ENCODE data around the gene USP13.
A peak's percentile ranks its signal among the peaks of the same experiment; 100 is the strongest.
"Not testable (repeated sequence)": the region's sequence is repeated elsewhere in the genome, so short reads cannot be mapped to it uniquely, and the experiment has no call there.

USP13 gene

GRCh38 chr3:179682426-179683080 is 29.7 kb downstream of the USP13 start:
- no peak for TF ChIP-seq MAX (IDR thresholded peaks at IDR 0.05; ENCODE audit: low read depth, low read length)
- TF ChIP-seq MYC (IDR thresholded peaks at IDR 0.05; ENCODE audit: low read depth, low read length): no peak
- no peak for TF ChIP-seq CTCF (IDR thresholded peaks at IDR 0.05; ENCODE audit: low read depth, low read length)
- TF ChIP-seq POLR2A (IDR thresholded peaks at IDR 0.05; ENCODE audit: extremely low read depth, insufficient read length): no peak
- H3K4me3 ChIP-seq (ENCODE audit: low read depth, low read length): no peak overlapping the region
- DNase-seq (ENCODE audit: low read depth): no peak

GRCh38 chr3:179683286-179683685 is 30.4 kb downstream of the USP13 start:
- not testable (repeated sequence) for H3K4me3 ChIP-seq (ENCODE audit: low read depth, low read length)
- peak; percentile 49 for DNase-seq (ENCODE audit: low read depth)

GRCh38 chr3:179687967-179688535 is 35.2 kb downstream of the USP13 start:
- no peak for DNase-seq (ENCODE audit: low read depth)
- no peak overlapping the region for H3K4me3 ChIP-seq (ENCODE audit: low read depth, low read length)
- TF ChIP-seq MYC (IDR thresholded peaks at IDR 0.05; ENCODE audit: low read depth, low read length): no peak
- no peak for TF ChIP-seq CTCF (IDR thresholded peaks at IDR 0.05; ENCODE audit: low read depth, low read length)
- TF ChIP-seq POLR2A (IDR thresholded peaks at IDR 0.05; ENCODE audit: extremely low read depth, insufficient read length): no peak
- no peak for TF ChIP-seq MAX (IDR thresholded peaks at IDR 0.05; ENCODE audit: low read depth, low read length)

- DNase-seq (ENCODE audit: low read depth): no peak
- no peak overlapping the region for H3K4me3 ChIP-seq (ENCODE audit: low read depth, low read length)
- no peak for TF ChIP-seq CTCF (IDR thresholded peaks at IDR 0.05; ENCODE audit: low read depth, low read length)
- no peak for TF ChIP-seq MYC (IDR thresholded peaks at IDR 0.05; ENCODE audit: low read depth, low read length)
- no peak for TF ChIP-seq POLR2A (IDR thresholded peaks at IDR 0.05; ENCODE audit: extremely low read depth, insufficient read length)
- no peak for TF ChIP-seq MAX (IDR thresholded peaks at IDR 0.05; ENCODE audit: low read depth, low read length)
These were observed 36.0 kb downstream of the USP13 start for GRCh38 chr3:179688850-179689249.

GRCh38 chr3:179694731-179695130 is 41.9 kb downstream of the USP13 start:
- DNase-seq (ENCODE audit: low read depth): no peak
- H3K4me3 ChIP-seq (ENCODE audit: low read depth, low read length): no peak overlapping the region
- TF ChIP-seq MAX (IDR thresholded peaks at IDR 0.05; ENCODE audit: low read depth, low read length) (no peak), MYC (IDR thresholded peaks at IDR 0.05; ENCODE audit: low read depth, low read length) (no peak), CTCF (IDR thresholded peaks at IDR 0.05; ENCODE audit: low read depth, low read length) (no peak), POLR2A (IDR thresholded peaks at IDR 0.05; ENCODE audit: extremely low read depth, insufficient read length) (no peak)

GRCh38 chr3:179695672-179696313 is 43.0 kb downstream of the USP13 start:
- no peak overlapping the region for H3K4me3 ChIP-seq (ENCODE audit: low read depth, low read length)
- no peak for TF ChIP-seq POLR2A (IDR thresholded peaks at IDR 0.05; ENCODE audit: extremely low read depth, insufficient read length)
- no peak for TF ChIP-seq CTCF (IDR thresholded peaks at IDR 0.05; ENCODE audit: low read depth, low read length)
- no peak for TF ChIP-seq MAX (IDR thresholded peaks at IDR 0.05; ENCODE audit: low read depth, low read length)
- DNase-seq (ENCODE audit: low read depth): peak; percentile 73

Measured in NB4 (cell line).